ENCODE measurements around the gene CTDP1.

DNA sequence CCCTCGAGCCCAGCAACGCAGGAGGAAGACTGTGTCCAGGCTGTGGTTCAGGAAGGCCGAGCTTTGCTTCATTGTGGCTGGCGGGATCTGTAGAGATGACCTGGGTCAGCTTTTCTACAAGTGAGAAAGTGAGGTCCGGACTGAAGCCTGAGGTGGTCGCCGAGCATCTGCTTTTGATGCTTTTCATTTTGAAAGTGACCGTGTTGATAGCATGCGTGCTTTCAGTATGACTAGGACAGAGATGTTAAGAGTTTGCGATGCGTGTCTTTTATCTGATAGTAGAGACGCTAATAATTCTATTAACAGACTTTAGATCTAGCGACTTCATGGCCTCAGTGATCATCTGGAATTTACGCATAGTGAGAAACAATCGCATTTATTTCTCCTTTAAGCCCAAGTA is 28.1 kb downstream of the CTDP1 start:
- no peak for TF ChIP-seq POLR2A (IDR thresholded peaks at IDR 0.05)
- TF ChIP-seq, protein P1, sequence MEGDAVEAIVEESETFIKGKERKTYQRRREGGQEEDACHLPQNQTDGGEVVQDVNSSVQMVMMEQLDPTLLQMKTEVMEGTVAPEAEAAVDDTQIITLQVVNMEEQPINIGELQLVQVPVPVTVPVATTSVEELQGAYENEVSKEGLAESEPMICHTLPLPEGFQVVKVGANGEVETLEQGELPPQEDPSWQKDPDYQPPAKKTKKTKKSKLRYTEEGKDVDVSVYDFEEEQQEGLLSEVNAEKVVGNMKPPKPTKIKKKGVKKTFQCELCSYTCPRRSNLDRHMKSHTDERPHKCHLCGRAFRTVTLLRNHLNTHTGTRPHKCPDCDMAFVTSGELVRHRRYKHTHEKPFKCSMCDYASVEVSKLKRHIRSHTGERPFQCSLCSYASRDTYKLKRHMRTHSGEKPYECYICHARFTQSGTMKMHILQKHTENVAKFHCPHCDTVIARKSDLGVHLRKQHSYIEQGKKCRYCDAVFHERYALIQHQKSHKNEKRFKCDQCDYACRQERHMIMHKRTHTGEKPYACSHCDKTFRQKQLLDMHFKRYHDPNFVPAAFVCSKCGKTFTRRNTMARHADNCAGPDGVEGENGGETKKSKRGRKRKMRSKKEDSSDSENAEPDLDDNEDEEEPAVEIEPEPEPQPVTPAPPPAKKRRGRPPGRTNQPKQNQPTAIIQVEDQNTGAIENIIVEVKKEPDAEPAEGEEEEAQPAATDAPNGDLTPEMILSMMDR (IDR thresholded peaks at IDR 0.05 in 4 of 5, conservative IDR thresholded peaks at IDR 0.05 in 1 of 5) = no peak

Measured in gastrocnemius medialis (tissue), 4 donors.